Measurements from ENCODE around the gene ASTN1.
"Not testable (repeated sequence)": the region's sequence is repeated elsewhere in the genome, so short reads cannot be mapped to it uniquely, and the experiment has no call there.

The ASTN1 gene

DNA sequence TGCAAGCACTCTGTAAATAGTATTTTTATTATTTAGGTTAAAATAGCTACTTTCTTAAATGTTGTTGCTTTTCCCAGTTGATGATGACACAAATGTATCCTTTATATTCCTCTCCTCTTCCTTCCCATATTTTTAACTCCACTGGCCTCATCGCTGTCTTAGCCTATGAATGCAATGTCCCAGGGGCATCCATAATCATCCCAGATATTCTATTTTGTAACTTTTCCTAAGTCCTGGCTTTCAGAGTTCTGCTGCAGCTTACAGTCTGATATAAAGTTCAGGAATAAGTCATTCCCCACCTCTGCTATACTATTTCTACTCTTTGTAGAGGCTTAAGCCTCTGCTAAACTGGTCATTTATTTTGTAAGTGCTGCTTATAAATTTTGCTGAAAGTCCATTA lies 58.3 kb downstream of the ASTN1 start:
- DNase-seq (ENCODE audit: low spot score), result no peak

DNA sequence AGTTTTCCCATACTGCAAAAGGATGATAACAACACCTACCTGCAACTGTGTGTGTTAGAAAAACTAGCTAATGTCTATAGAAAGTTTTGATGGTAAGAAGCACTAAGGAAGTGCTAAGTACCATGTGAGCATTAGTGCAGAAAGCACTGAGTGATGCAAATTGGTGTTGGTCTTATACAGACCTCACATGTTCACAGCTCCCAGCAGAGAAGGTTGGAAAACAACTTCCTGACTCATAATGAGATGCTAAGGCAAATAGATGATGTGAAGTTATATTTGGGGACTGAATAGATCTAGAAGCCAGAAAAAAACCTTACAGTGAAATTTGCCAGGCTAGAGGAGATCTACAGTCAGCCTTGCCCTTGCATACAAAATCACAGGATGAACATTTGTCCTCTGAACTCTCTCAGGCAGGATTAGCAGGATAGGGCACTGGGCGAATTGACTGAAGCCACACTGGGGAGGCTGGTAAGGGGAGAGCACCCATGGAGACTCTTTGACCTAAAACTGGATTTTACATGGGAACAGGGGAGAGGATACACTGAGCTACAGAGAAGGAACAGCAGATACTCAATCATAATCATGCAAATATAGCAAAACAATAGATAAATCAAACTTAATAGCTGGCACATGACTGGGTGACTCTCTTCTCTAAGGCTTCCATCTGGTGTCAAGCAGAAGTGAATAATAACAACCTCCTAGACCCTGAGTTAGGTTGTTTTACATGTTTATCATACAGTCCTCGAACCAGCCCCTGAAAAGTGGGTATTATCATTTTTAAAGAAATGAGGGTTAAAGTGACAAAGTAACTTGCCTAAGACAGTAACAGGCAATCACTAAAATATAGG lies 61.3 kb downstream of the ASTN1 start:
- no peak for DNase-seq (ENCODE audit: low spot score)

GRCh38 chr1:177092001-177092400 lies 72.5 kb downstream of the ASTN1 start:
- no peak for DNase-seq (ENCODE audit: low spot score)

- DNase-seq (ENCODE audit: low spot score), result no peak
Measured at GRCh38 chr1:177091040-177091439, 73.5 kb downstream of the ASTN1 start.

DNA sequence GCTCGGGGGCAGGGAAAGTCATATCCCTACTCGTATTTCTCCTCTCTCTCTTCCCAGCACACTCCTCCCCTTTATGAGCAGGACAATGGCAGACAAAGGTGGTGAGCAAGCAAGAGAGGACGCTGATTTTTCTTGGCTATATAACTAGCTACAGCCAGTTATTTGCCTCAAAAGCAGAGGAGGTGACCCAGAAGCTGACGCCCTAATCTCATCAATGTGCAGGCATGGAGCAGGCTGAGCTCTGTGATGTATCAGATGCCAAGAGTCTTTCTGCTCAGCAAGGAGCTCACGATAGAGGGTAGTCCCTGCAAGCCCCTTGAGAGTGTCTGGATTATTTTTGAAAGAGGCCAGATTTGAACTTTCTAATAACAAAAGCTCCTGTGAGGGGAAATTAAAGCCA lies 75.5 kb downstream of the ASTN1 start:
- no peak for DNase-seq (ENCODE audit: low spot score)

GRCh38 chr1:177082855-177083693 lies 81.4 kb downstream of the ASTN1 start:
- DNase-seq (ENCODE audit: low spot score), result no peak

DNA sequence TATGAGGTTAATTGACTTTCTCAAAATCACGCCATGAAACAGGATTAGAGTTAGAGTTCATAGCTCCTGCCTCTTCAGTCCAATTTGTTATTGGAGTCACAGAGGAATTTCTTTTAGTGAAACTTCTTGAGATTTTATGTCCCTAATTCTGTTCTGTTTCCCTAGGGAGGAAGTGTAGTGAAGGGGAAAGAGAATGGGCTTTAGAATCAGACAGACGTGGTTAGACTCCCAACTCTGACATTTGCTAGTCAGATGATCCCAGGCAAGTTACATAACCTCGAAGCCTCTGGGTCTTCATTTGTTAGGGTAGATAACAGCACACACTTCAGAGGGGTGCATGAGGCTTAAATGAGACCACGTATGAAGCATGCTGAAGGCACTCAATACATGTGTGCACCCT lies 83.9 kb downstream of the ASTN1 start:
- no peak for DNase-seq (ENCODE audit: low spot score)

- DNase-seq (ENCODE audit: low spot score), result no peak
Measured at GRCh38 chr1:177077734-177078499, 86.6 kb downstream of the ASTN1 start.

- DNase-seq (ENCODE audit: low spot score), result no peak
Measured at GRCh38 chr1:177077006-177077405, 87.5 kb downstream of the ASTN1 start.

GRCh38 chr1:177074811-177075210 lies 89.7 kb downstream of the ASTN1 start:
- not testable (repeated sequence) for DNase-seq (ENCODE audit: low spot score)

GRCh38 chr1:177069490-177069889 lies 95.0 kb downstream of the ASTN1 start:
- DNase-seq (ENCODE audit: low spot score), result no peak

- no peak for DNase-seq (ENCODE audit: low spot score)
Measured at GRCh38 chr1:177067752-177068410, 96.6 kb downstream of the ASTN1 start.

GRCh38 chr1:177065430-177065829 lies 99.1 kb downstream of the ASTN1 start:
- DNase-seq (ENCODE audit: low spot score), result no peak

DNA sequence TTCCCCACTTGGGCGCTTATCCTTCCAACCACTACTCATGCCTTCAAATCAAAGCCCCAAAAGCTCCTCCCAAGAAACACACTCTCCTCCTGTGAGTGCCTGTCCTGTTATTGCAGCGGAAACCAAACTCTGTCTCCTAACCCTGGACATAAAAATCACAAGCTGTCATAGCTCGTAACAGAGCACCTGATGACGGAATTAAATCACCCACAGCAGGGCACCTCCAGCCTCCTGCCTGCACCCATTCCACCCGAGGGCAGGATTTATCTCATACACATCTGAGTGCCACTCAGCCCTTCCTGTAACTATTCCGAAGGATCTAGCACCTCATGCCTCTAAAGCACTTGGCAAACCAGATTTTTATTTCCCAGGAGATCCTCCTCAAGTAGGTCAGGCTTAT lies 100.9 kb downstream of the ASTN1 start:
- DNase-seq (ENCODE audit: low spot score), result no peak

- DNase-seq (ENCODE audit: low spot score), result no peak
Measured at GRCh38 chr1:177054542-177054941, 110.0 kb downstream of the ASTN1 start.

- no peak for DNase-seq (ENCODE audit: low spot score)
Measured at GRCh38 chr1:177053648-177054047, 110.9 kb downstream of the ASTN1 start.

DNA sequence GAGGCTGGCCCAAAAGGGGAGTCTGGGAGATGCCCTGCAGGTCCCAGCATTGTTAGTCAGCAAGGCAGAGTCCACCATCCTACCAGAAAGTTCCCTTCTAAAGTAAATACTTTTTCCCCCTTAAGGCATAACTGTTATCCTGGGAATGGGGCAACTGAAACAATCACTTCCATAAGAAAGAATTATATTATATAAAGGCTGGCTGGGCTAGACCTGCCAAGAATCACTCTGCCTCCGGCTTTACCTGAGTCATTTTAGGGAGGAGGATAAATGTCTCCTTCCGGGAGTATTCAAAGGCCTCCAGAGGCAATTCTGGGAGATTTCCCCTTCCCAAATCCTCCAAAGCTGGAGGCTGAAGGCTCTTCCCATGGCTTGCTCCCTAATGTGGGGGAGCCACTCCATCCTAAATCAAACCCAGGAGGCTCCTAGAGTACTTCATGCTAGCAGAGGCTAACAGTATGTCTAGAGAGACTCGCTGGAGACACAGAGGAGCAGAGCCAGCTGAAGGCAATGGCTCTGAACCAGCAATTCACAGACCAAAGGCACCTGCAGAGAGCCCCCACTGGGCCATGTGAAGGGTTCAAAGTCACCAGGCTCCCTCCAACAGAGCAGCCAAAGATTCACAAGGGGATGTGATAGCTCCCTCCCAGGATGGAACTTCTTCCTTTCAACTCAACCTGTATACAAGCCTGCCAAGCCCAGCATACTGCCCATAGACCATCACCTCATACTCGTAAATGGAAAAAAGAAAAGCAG lies 116.0 kb downstream of the ASTN1 start:
- DNase-seq (ENCODE audit: low spot score), result no peak

DNA sequence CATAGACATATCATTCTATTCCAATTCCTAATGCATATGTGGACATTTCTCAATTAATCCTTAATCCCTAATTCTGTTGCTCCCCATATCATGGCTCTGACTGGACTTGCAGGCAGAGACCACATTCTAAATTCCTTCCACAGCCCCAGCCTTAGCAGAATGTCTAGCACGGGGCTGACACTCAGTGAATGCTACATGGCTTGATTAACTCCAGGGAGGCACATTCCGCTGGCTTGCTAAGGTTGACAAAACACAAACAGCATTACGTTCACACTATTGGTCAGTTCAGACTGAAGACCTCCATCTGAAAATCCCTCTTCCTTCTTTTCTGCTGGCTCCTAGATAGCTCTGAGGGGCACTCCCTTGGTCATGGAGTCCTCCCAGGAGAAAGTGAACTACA lies 119.4 kb downstream of the ASTN1 start:
- DNase-seq (ENCODE audit: low spot score), result no peak

GRCh38 chr1:177044390-177044789 lies 120.1 kb downstream of the ASTN1 start:
- no peak for DNase-seq (ENCODE audit: low spot score)

- no peak for DNase-seq (ENCODE audit: low spot score)
Measured at GRCh38 chr1:177043597-177043996, 120.9 kb downstream of the ASTN1 start.

DNA sequence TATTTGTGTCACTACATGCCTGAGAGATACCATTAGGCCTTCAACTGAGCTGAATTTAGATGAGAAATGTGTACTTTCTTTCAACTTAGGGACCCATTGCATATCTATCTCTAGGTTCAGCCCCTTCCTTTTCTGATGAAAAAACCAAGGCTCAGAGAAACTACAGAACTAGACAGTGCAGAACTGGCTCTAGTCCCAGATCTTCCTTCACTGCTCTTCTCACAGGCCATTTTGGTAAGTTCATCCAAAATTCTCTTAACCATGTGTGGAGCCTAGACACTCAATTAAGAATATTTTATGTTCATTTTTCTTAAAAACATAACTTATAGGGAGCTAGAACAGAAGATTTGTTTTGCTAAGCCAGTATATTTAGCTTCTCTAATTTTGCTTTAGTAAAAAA lies 128.9 kb downstream of the ASTN1 start:
- DNase-seq (ENCODE audit: low spot score), result no peak

Data from germinal center (tissue), 1 donor.